IPS-20b (cell line): ENCODE data around the gene SRRT.

Experiments
- H3K27ac ChIP-seq: one replicate; pipeline ENCODE4 v1.5.1; 2013; ENCODE audit warnings: low read length
- H3K27me3 ChIP-seq: 2 replicates; pipeline ENCODE4 v1.6.1; 2013; ENCODE audit warnings: mild to moderate bottlenecking, low read length, inconsistent platforms; ENCODE audit not compliant: insufficient read depth
- H3K36me3 ChIP-seq: 2 replicates; pipeline ENCODE4 v1.6.1; 2013; ENCODE audit warnings: low read depth, mild to moderate bottlenecking, inconsistent platforms, low read length, moderate library complexity; ENCODE audit not compliant: insufficient read depth
- H3K4me1 ChIP-seq: 2 replicates; pipeline ENCODE4 v1.6.1; 2013; ENCODE audit warnings: mild to moderate bottlenecking, control low read depth, inconsistent platforms, low read length, moderate library complexity; ENCODE audit not compliant: insufficient read depth
- H3K4me3 ChIP-seq: 2 replicates; pipeline ENCODE4 v1.5.1; 2013; ENCODE audit warnings: mild to moderate bottlenecking, low read length, inconsistent platforms
- H3K9ac ChIP-seq: 2 replicates; pipeline ENCODE4 v1.6.1; 2013; ENCODE audit warnings: low read depth, mild to moderate bottlenecking, inconsistent platforms, low read length, moderate library complexity
- H3K9me3 ChIP-seq: 2 replicates; pipeline ENCODE4 v1.6.1; 2013; ENCODE audit warnings: mild to moderate bottlenecking, low read depth, low read length, inconsistent platforms; ENCODE audit not compliant: insufficient read depth

The SRRT gene

GRCh38 chr7:100884736-100885439, 10.0 kb downstream of the SRRT start:
- H3K4me3 ChIP-seq, result no peak overlapping the region
- H3K27ac ChIP-seq, result no peak overlapping the region
- no peak overlapping the region for H3K9ac ChIP-seq
- no peaks in the 10 kb centered on the region for H3K27me3 ChIP-seq
- peaks cover 89% of the 10 kb centered on the region for H3K36me3 ChIP-seq
- peaks cover 5% of the 10 kb centered on the region for H3K4me1 ChIP-seq
- no peaks in the 10 kb centered on the region for H3K9me3 ChIP-seq

- no peaks in the 10 kb centered on the region for H3K9me3 ChIP-seq
- no peaks in the 10 kb centered on the region for H3K27me3 ChIP-seq
- H3K9ac ChIP-seq, result no peak overlapping the region
- H3K4me3 ChIP-seq, result no peak overlapping the region
- no peak overlapping the region for H3K27ac ChIP-seq
- peaks cover 83% of the 10 kb centered on the region for H3K36me3 ChIP-seq
- peaks cover 5% of the 10 kb centered on the region for H3K4me1 ChIP-seq
Observed at GRCh38 chr7:100885440-100886141, 10.7 kb downstream of the SRRT start.

- Histone ChIP-seq H3K4me3 (no peak overlapping the region), H3K36me3 (peaks cover 75% of the 10 kb centered on the region), H3K27me3 (no peaks in the 10 kb centered on the region), H3K4me1 (peaks cover 6% of the 10 kb centered on the region), H3K9ac (no peak overlapping the region), H3K27ac (no peak overlapping the region), H3K9me3 (no peaks in the 10 kb centered on the region)
Observed at GRCh38 chr7:100886142-100886935, 11.4 kb downstream of the SRRT start.

GRCh38 chr7:100886936-100887515, 12.1 kb downstream of the SRRT start:
- Histone ChIP-seq H3K9me3 (no peaks in the 10 kb centered on the region), H3K4me3 (no peak overlapping the region), H3K27ac (no peak overlapping the region), H3K4me1 (peaks cover 10% of the 10 kb centered on the region), H3K27me3 (no peaks in the 10 kb centered on the region), H3K36me3 (peaks cover 69% of the 10 kb centered on the region), H3K9ac (no peak overlapping the region)

- Histone ChIP-seq H3K27me3 (no peaks in the 10 kb centered on the region), H3K36me3 (peaks cover 62% of the 10 kb centered on the region), H3K9ac (peak overlapping the region; percentile 89; the same call in 1 of the 2 replicates), H3K9me3 (no peaks in the 10 kb centered on the region), H3K4me3 (peak overlapping the region; percentile 70; the same call in 1 of the 2 replicates), H3K27ac (no peak overlapping the region), H3K4me1 (peaks cover 10% of the 10 kb centered on the region)
Observed at GRCh38 chr7:100887516-100888290, 12.8 kb downstream of the SRRT start.

GRCh38 chr7:100888291-100888987, 13.5 kb downstream of the SRRT start:
- no peaks in the 10 kb centered on the region for H3K9me3 ChIP-seq
- H3K4me3 ChIP-seq, result peak overlapping the region; percentile 70
- peaks cover 54% of the 10 kb centered on the region for H3K36me3 ChIP-seq
- H3K4me1 ChIP-seq, result peaks cover 10% of the 10 kb centered on the region
- peak overlapping the region; percentile 61 for H3K27ac ChIP-seq
- H3K27me3 ChIP-seq, result no peaks in the 10 kb centered on the region
- peak overlapping the region; percentile 89 for H3K9ac ChIP-seq

GRCh38 chr7:100888988-100889750, 14.3 kb downstream of the SRRT start, which contains the start of gene UFSP1:
Gene UFSP1, minus strand, starts transcription at chr7:100889715. Its CDS starts 444 bp downstream, at chr7:100889271.
- Histone ChIP-seq H3K27me3 (peaks cover 5% of the 10 kb centered on the region; the same call in 1 of the 2 replicates), H3K9me3 (no peaks in the 10 kb centered on the region), H3K27ac (peak within 1 kb of the TSS; percentile 96), H3K9ac (peak within 1 kb of the TSS; percentile 93), H3K36me3 (peaks cover 47% of the 10 kb centered on the region), H3K4me3 (peak within 1 kb of the TSS; percentile 84), H3K4me1 (peaks cover 10% of the 10 kb centered on the region)

- Histone ChIP-seq H3K4me1 (peaks cover 10% of the 10 kb centered on the region), H3K9ac (peak overlapping the region; percentile 93), H3K9me3 (no peaks in the 10 kb centered on the region), H3K36me3 (peaks cover 30% of the 10 kb centered on the region), H3K4me3 (peak overlapping the region; percentile 84), H3K27ac (peak overlapping the region; percentile 96), H3K27me3 (peaks cover 20% of the 10 kb centered on the region)
Observed at GRCh38 chr7:100890653-100891567, 16.0 kb downstream of the SRRT start.

GRCh38 chr7:100891568-100892247, 16.8 kb downstream of the SRRT start:
- peak overlapping the region; percentile 93; the same call in 1 of the 2 replicates for H3K9ac ChIP-seq
- peaks cover 22% of the 10 kb centered on the region for H3K36me3 ChIP-seq
- peak overlapping the region; percentile 84 for H3K4me3 ChIP-seq
- no peaks in the 10 kb centered on the region for H3K9me3 ChIP-seq
- H3K27ac ChIP-seq, result no peak overlapping the region
- peaks cover 10% of the 10 kb centered on the region for H3K4me1 ChIP-seq
- peaks cover 28% of the 10 kb centered on the region for H3K27me3 ChIP-seq
